Lower lobe of right lung (tissue), 2 donors: ENCODE data around the gene ZNF207. TPM values are rescaled to one million over a fixed set of nuclear protein-coding genes. Genes with fewer than 3 reads are reported as not detected.

Experiments used
- ATAC-seq, 2 donors: fragments of 200-7000 bp; cut with Tn5 transposase; one replicate each; pipeline ENCODE4 v1.9.1; 2020 to 2022; ENCODE audit warnings: mild to moderate bottlenecking in 2 of 2, moderate library complexity in 2 of 2
- DNase-seq: peaks from one replicate; pipeline ENCODE4 v3.0.0-alpha.2; 2020
- H3K27ac ChIP-seq: fragments of 200-600 bp; one replicate; pipeline ENCODE4 v1.8.0; 2022
- H3K27me3 ChIP-seq: fragments of 200-600 bp; one replicate; pipeline ENCODE4 v1.8.0; 2022; ENCODE audit warnings: low read depth
- H3K36me3 ChIP-seq: fragments of 200-600 bp; one replicate; pipeline ENCODE4 v1.8.0; 2022; ENCODE audit warnings: mild to moderate bottlenecking
- H3K4me1 ChIP-seq: fragments of 200-600 bp; one replicate; pipeline ENCODE4 v1.8.0; 2022
- H3K4me3 ChIP-seq: fragments of 200-600 bp; one replicate; pipeline ENCODE4 v1.8.0; 2022; ENCODE audit warnings: mild to moderate bottlenecking
- H3K9me3 ChIP-seq: fragments of 200-600 bp; one replicate; pipeline ENCODE4 v1.8.0; 2022
- intact Hi-C: fragments of 100-400 bp; cut with DNase I; formaldehyde crosslinking; loops from one replicate; pipeline ENCODE4 v1.11.0; 2022
- total RNA-seq: library from RNA; stranded (reverse); fragmentation: NEBNext Ultra II Directional; extraction: Animal tissue kit (Norgen Biotek cat#: 25700); gene quantifications from one replicate; pipeline ENCODE4 v1.2.1, GENCODE V29; 2021
- TF ChIP-seq, protein P1 (sequence below): fragments of 200-600 bp; IDR thresholded peaks from one replicate; pipeline ENCODE4 v1.8.0; 2022; ENCODE audit warnings: antibody characterized with exemption, mild to moderate bottlenecking
- donor health status: DM: no; HTN: yes; CAD: no; lungs with severe emphysema.

Gene ZNF207
- total RNA-seq, 1 donor from 2014 or later: 146 TPM

DNA sequence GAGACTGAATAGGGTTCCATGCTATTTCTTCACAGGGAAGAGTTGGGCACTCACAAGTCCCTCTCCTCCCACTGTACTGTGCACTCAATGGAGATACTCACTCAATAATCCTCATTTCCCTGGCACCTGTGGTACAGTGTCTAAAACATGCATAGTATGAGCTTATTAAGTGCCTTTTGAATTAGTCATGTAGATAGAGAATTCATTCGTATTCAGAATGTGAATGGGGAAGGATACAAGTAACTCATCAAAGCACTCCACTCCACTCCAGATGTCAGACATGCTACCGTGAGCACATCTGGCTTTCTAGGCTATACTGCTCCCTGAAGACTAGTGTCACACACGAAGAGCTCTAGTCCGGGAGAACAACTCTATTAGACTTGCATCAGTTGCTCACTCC, 14.3 kb upstream of the ZNF207 start:
- intact Hi-C loops: no loop called here

GRCh38 chr17:32341141-32341856, 8.7 kb upstream of the ZNF207 start:
- Histone ChIP-seq H3K4me3 (peak overlapping the region; percentile 80), H3K27ac (peak overlapping the region; percentile 82), H3K9me3 (no peaks in the 10 kb centered on the region), H3K4me1 (peaks cover 14% of the 10 kb centered on the region), H3K27me3 (no peaks in the 10 kb centered on the region), H3K36me3 (peaks cover 34% of the 10 kb centered on the region)
- no peak for DNase-seq
- TF ChIP-seq, protein P1, sequence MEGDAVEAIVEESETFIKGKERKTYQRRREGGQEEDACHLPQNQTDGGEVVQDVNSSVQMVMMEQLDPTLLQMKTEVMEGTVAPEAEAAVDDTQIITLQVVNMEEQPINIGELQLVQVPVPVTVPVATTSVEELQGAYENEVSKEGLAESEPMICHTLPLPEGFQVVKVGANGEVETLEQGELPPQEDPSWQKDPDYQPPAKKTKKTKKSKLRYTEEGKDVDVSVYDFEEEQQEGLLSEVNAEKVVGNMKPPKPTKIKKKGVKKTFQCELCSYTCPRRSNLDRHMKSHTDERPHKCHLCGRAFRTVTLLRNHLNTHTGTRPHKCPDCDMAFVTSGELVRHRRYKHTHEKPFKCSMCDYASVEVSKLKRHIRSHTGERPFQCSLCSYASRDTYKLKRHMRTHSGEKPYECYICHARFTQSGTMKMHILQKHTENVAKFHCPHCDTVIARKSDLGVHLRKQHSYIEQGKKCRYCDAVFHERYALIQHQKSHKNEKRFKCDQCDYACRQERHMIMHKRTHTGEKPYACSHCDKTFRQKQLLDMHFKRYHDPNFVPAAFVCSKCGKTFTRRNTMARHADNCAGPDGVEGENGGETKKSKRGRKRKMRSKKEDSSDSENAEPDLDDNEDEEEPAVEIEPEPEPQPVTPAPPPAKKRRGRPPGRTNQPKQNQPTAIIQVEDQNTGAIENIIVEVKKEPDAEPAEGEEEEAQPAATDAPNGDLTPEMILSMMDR: no peak
- intact Hi-C loops: no loop called here
- ATAC-seq: peak; percentile 17 to 46

More for the DNA sequence above, 14.3 kb upstream of the ZNF207 start:
- Histone ChIP-seq H3K27ac (no peak overlapping the region), H3K4me3 (no peak overlapping the region), H3K4me1 (peaks cover 1% of the 10 kb centered on the region), H3K27me3 (no peaks in the 10 kb centered on the region), H3K36me3 (peaks cover 66% of the 10 kb centered on the region), H3K9me3 (no peaks in the 10 kb centered on the region)
- TF ChIP-seq, protein P1: no peak
- no peak for DNase-seq
- ATAC-seq: no peak

GRCh38 chr17:32341857-32342602, 7.9 kb upstream of the ZNF207 start, which contains the start of gene C17orf75:
C17orf75 (minus strand) TSS chr17:32342173; CDS start chr17:32342139, 34 bp downstream.
- Histone ChIP-seq H3K27me3 (no peaks in the 10 kb centered on the region), H3K27ac (peak within 1 kb of the TSS; percentile 82), H3K36me3 (peaks cover 27% of the 10 kb centered on the region), H3K9me3 (no peaks in the 10 kb centered on the region), H3K4me1 (peaks cover 14% of the 10 kb centered on the region), H3K4me3 (peak within 1 kb of the TSS; percentile 80)
- DNase-seq (peak; percentile 86), ATAC-seq (peak; percentile 94 to 97)
- intact Hi-C loops: no loop called here
- TF ChIP-seq, protein P1: no peak

- DNase-seq: no peak
- Histone ChIP-seq H3K4me1 (peaks cover 14% of the 10 kb centered on the region), H3K9me3 (no peaks in the 10 kb centered on the region), H3K36me3 (peaks cover 20% of the 10 kb centered on the region), H3K27ac (peak overlapping the region; percentile 82), H3K27me3 (no peaks in the 10 kb centered on the region), H3K4me3 (peak overlapping the region; percentile 80)
- intact Hi-C loops: no loop called here
- TF ChIP-seq, protein P1: no peak
- ATAC-seq: no peak
Observed at GRCh38 chr17:32342603-32343325, 7.2 kb upstream of the ZNF207 start.

- ATAC-seq: no peak
- intact Hi-C loops: no loop called here
Observed at GRCh38 chr17:32345951-32346600, 3.9 kb upstream of the ZNF207 start.

More at GRCh38 chr17:32345951-32346600, 3.9 kb upstream of the ZNF207 start:
- Histone ChIP-seq H3K27me3 (no peaks in the 10 kb centered on the region), H3K4me3 (no peak overlapping the region), H3K36me3 (no peaks in the 10 kb centered on the region), H3K9me3 (no peaks in the 10 kb centered on the region), H3K4me1 (peaks cover 20% of the 10 kb centered on the region), H3K27ac (no peak overlapping the region)
- DNase-seq: no peak
- TF ChIP-seq, protein P1: no peak
